ENCODE data around the gene SCAPER. TPM values are rescaled to one million over a fixed set of nuclear protein-coding genes. Genes with fewer than 3 reads are reported as not detected.
"Not testable (repeated sequence)": the region's sequence is repeated elsewhere in the genome, so short reads cannot be mapped to it uniquely, and the experiment has no call there.

The SCAPER gene
- polyA plus RNA-seq, 1 experiment: 5.4 TPM

- Histone ChIP-seq H3K27ac (ENCODE audit: low read depth, low read length) (no peak overlapping the region), H3K27me3 (ENCODE audit: control insufficient read depth, insufficient read depth, low read length) (peaks cover 17% of the 10 kb centered on the region), H3K9me3 (ENCODE audit: control insufficient read depth, insufficient read depth, low read length) (no peaks in the 10 kb centered on the region), H3K4me3 (ENCODE audit: low read depth, low read length) (no peak overlapping the region)
- ChIA-PET POLR2A (no interaction called here), CTCF (no interaction called here)
- DNase-seq (ENCODE audit: low read depth, low spot score): no peak
- no peak for TF ChIP-seq CTCF (IDR thresholded peaks at IDR 0.05; ENCODE audit: low read depth, low read length)
Observed at GRCh38 chr15:76320012-76320411, 585.1 kb downstream of the SCAPER start.

GRCh38 chr15:76313731-76314130, 591.4 kb downstream of the SCAPER start:
- Histone ChIP-seq H3K27ac (ENCODE audit: low read depth, low read length) (no peak overlapping the region), H3K4me3 (ENCODE audit: low read depth, low read length) (no peak overlapping the region), H3K9me3 (ENCODE audit: control insufficient read depth, insufficient read depth, low read length) (no peaks in the 10 kb centered on the region; the same call in 1 of the 2 replicates), H3K27me3 (ENCODE audit: control insufficient read depth, insufficient read depth, low read length) (peaks cover 5% of the 10 kb centered on the region)
- no peak for DNase-seq (ENCODE audit: low read depth, low spot score)
- TF ChIP-seq CTCF (IDR thresholded peaks at IDR 0.05; ENCODE audit: low read depth, low read length): no peak
- CTCF ChIA-PET: interaction anchor here (1.1 kb wide), 2 partner anchors 17 to 128 kb away, joined by 3 to 5 read pairs; no protein-coding TSS in a partner anchor
- POLR2A ChIA-PET: interaction anchor here (0.9 kb wide), 1 partner anchor 16 kb away, joined by 3 read pairs; no protein-coding TSS in a partner anchor

GRCh38 chr15:76313175-76313567, 592.0 kb downstream of the SCAPER start:
- CTCF ChIA-PET: interaction anchor here (0.5 to 1.1 kb wide), 5 partner anchors 17 to 589 kb away, joined by 3 to 5 read pairs (median 3); no protein-coding TSS in a partner anchor

GRCh38 chr15:76312540-76313174, 592.5 kb downstream of the SCAPER start:
- CTCF ChIA-PET: interaction anchor here (0.5 to 1.1 kb wide), 5 partner anchors 18 to 590 kb away, joined by 3 to 5 read pairs (median 3); no protein-coding TSS in a partner anchor
- H3K9me3 ChIP-seq (ENCODE audit: control insufficient read depth, insufficient read depth, low read length): no peaks in the 10 kb centered on the region; the same call in 1 of the 2 replicates
- POLR2A ChIA-PET: interaction anchor here (0.9 kb wide), 1 partner anchor 15 kb away, joined by 3 read pairs; no protein-coding TSS in a partner anchor
- TF ChIP-seq CTCF (IDR thresholded peaks at IDR 0.05; ENCODE audit: low read depth, low read length): no peak
- no peak overlapping the region for H3K27ac ChIP-seq (ENCODE audit: low read depth, low read length)
- H3K27me3 ChIP-seq (ENCODE audit: control insufficient read depth, insufficient read depth, low read length): peaks cover 5% of the 10 kb centered on the region
- DNase-seq (ENCODE audit: low read depth, low spot score): no peak
- no peak overlapping the region for H3K4me3 ChIP-seq (ENCODE audit: low read depth, low read length)

More at GRCh38 chr15:76313175-76313567, 592.0 kb downstream of the SCAPER start:
- not testable (repeated sequence) for H3K27ac ChIP-seq (ENCODE audit: low read depth, low read length); DNase-seq (ENCODE audit: low read depth, low spot score); H3K4me3 ChIP-seq (ENCODE audit: low read depth, low read length); H3K9me3 ChIP-seq (ENCODE audit: control insufficient read depth, insufficient read depth, low read length); H3K27me3 ChIP-seq (ENCODE audit: control insufficient read depth, insufficient read depth, low read length)
- POLR2A ChIA-PET: interaction anchor here (0.9 kb wide), 1 partner anchor 16 kb away, joined by 3 read pairs; no protein-coding TSS in a partner anchor

GRCh38 chr15:76311100-76311953, 593.8 kb downstream of the SCAPER start, which contains the start of gene ETFA:
TSS of gene ETFA (minus strand) at chr15:76311469. CDS start at chr15:76311388, 81 bp downstream.
- Histone ChIP-seq H3K27ac (ENCODE audit: low read depth, low read length) (peak within 1 kb of the TSS; percentile 73), H3K9me3 (ENCODE audit: control insufficient read depth, insufficient read depth, low read length) (no peaks in the 10 kb centered on the region; the same call in 1 of the 2 replicates), H3K27me3 (ENCODE audit: control insufficient read depth, insufficient read depth, low read length) (no peaks in the 10 kb centered on the region), H3K4me3 (ENCODE audit: low read depth, low read length) (peak within 1 kb of the TSS; percentile 90)
- ChIA-PET POLR2A (interaction anchor here (1.1 kb wide), 1 partner anchor 25 kb away, joined by 7 read pairs; the partner anchor contains the start of gene ISL2), CTCF (no interaction called here)
- peak; percentile 73 for DNase-seq (ENCODE audit: low read depth, low spot score)
- TF ChIP-seq CTCF (IDR thresholded peaks at IDR 0.05; ENCODE audit: low read depth, low read length): no peak
